K562 (cell line): ENCODE results near the gene ACAD10. TPM values are rescaled to one million over a fixed set of nuclear protein-coding genes. Genes with fewer than 3 reads are reported as not detected.

Experiments used
- ADNP ChIP-seq: fragments of 200-800 bp; sonication (Bioruptor generic); IDR thresholded peaks from 2 replicates; pipeline ENCODE4 v1.6.1; 2016; ENCODE audit warnings: missing genetic modification characterization, missing compliant biosample characterization
- ARHGAP35 ChIP-seq: fragments of 450-650 bp; IDR thresholded peaks from 2 replicates; pipeline ENCODE4 v1.6.1; 2018; ENCODE audit not compliant: partially characterized antibody
- CHCHD3 ChIP-seq: fragments of 250-450 bp; sonication (Bioruptor Pico); IDR thresholded peaks from 2 replicates; pipeline ENCODE4 v2.1.2; 2022; ENCODE audit warnings: mild to moderate bottlenecking
- FOXK2 ChIP-seq, 2 experiments: fragments of 450-650 bp; IDR thresholded peaks in 1 of 2; conservative IDR thresholded peaks in 1 of 2; 2 replicates each; pipeline ENCODE4 v1.6.1; 2016; ENCODE audit warnings: low read depth in 2 of 2, mild to moderate bottlenecking in 1 of 2
- FOXM1 ChIP-seq, 2 experiments: fragments of 450-650 bp in 1 of 2; sonication (generic) in 1 of 2; formaldehyde crosslinking in 1 of 2; IDR thresholded peaks; 2 replicates each; pipeline versions ENCODE4 v1.6.1 to v1.9.0; 2017 to 2022; ENCODE audit warnings: low read depth in 2 of 2, mild to moderate bottlenecking in 2 of 2, missing genetic modification reagents in 1 of 2, moderate library complexity in 1 of 2
- RB1 ChIP-seq: fragments of 450-650 bp; IDR thresholded peaks from 2 replicates; pipeline ENCODE4 v1.6.1; 2017; ENCODE audit warnings: low read depth, mild to moderate bottlenecking
- SMC3 ChIP-seq: conservative IDR thresholded peaks from 2 replicates; pipeline ENCODE4 v1.6.1; 2011; ENCODE audit warnings: low read depth, low read length, improper control_type of control experiment; ENCODE audit not compliant: insufficient read depth
- TCF7L2 ChIP-seq: fragments of 150-350 bp; IDR thresholded peaks from 2 replicates; pipeline ENCODE4 v1.6.1; 2016; ENCODE audit warnings: low read depth, mild to moderate bottlenecking, low read length, moderate library complexity
- YBX1 ChIP-seq: fragments of 450-650 bp; IDR thresholded peaks from 2 replicates; pipeline ENCODE4 v1.7.1; 2016; ENCODE audit warnings: mild to moderate bottlenecking
- ZNF507 ChIP-seq: conservative IDR thresholded peaks from 2 replicates; pipeline ENCODE4 v1.6.1; 2017; ENCODE audit warnings: missing genetic modification characterization, missing compliant biosample characterization
- ZNF76 ChIP-seq: fragments of 250-450 bp; sonication (Bioruptor Pico); IDR thresholded peaks from 2 replicates; pipeline ENCODE4 v1.4.0; 2020; ENCODE audit warnings: mild to moderate bottlenecking, moderate library complexity, borderline replicate concordance
- polyA plus RNA-seq, 8 experiments: library from polyadenylated mRNA; depleted of rRNA in 4 of 8; stranded (reverse) in 5 of 8; unstranded in 3 of 8; fragments of >200 nt; fragmentation: Nextera tagmentation in 2 of 8; fragmentation: Illumina TruSeq in 1 of 8; extraction: Ambion mirVana in 2 of 8; extraction: Trizol in 1 of 8; gene quantifications; 2 replicates each; pipeline versions ENCODE4 v1.2.1 to v1.2.3, GENCODE V29; 2011 to 2014; ENCODE audit warnings: inconsistent platforms in 1 of 8, missing spikeins in 1 of 8
- total RNA-seq, 7 experiments: library from RNA; depleted of rRNA in 6 of 7; stranded (reverse); fragments of >200 nt in 6 of 7; fragmentation: Illumina TruSeq in 2 of 7; extraction: Trizol in 2 of 7; gene quantifications; 2 replicates each; pipeline versions ENCODE4 v1.2.1 to v1.2.3, GENCODE V29; 2011 to 2021; ENCODE audit warnings: low replicate concordance in 1 of 7
- TF ChIP-seq, protein P1 (sequence below): fragments of 450-650 bp; IDR thresholded peaks from 2 replicates; pipeline ENCODE4 v1.6.1; 2018; ENCODE audit warnings: mild to moderate bottlenecking, low read depth; ENCODE audit not compliant: partially characterized antibody
- TF ChIP-seq, protein P2 (sequence below), 3 experiments: IDR thresholded peaks in 2 of 3; conservative IDR thresholded peaks in 1 of 3; 2 replicates each; pipeline ENCODE4 v1.5.1; 2011 to 2012; ENCODE audit warnings: low read length in 3 of 3, mild to moderate bottlenecking in 3 of 3, control low read depth in 2 of 3, improper control_type of control experiment in 1 of 3, inconsistent platforms in 1 of 3, low read depth in 1 of 3, mixed read lengths in 1 of 3, moderate library complexity in 1 of 3; ENCODE audit not compliant: insufficient read depth in 2 of 3
- TF ChIP-seq, protein P3 (sequence below): sonication (generic); formaldehyde crosslinking; IDR thresholded peaks from 2 replicates; pipeline ENCODE4 v1.8.0; 2023; ENCODE audit warnings: mild to moderate bottlenecking, missing genetic modification reagents
- TF ChIP-seq, protein P4 (sequence below), 2 experiments: fragments of 450-650 bp; formaldehyde crosslinking in 1 of 2; IDR thresholded peaks; 2 replicates each; pipeline versions ENCODE4 v1.4.0 to v1.6.1; 2014 to 2020; ENCODE audit warnings: mild to moderate bottlenecking in 2 of 2, borderline replicate concordance in 1 of 2, low read depth in 1 of 2

Gene ACAD10
- total and polyA plus RNA-seq, 9 of the 15 experiments (the other 6 are each of a cell fraction or from before 2014, with no cell fraction given) = 2.3 to 19.2 (median 12.0) TPM

DNA sequence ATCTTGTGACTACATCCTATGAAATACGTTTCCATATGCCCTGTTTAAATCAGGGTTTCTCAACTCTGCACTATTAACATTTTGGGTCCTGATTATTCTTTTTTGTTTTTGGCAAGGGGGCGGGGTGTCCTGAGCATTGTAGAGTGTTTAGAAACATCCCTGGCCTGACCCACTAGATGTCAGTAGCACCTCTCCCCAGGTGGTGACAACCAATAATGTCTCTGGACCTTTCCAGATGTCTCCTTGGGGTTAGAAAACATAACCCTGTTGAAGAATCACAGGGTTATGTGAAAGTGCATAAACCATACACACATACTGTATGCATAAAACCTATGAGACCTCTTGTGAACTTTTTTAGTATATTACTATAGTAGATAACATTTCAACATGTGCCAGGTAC, 1.4 kb downstream of the ACAD10 start (continued):
- TF ChIP-seq ZNF507 (tag) (no peak), CHCHD3 (no peak), ARHGAP35 (no peak), YBX1 (no peak), FOXM1 (IDR thresholded peaks at IDR 0.05; ENCODE audit: low read depth) (no peak), FOXM1 (CRISPR knock-in tag; IDR thresholded peaks at IDR 0.05; ENCODE audit: low read depth) (no peak), ADNP (tag) (no peak), TCF7L2 (no peak), SMC3 (peak; percentile 33; the same call in 1 of the 2 replicates), ZNF76 (no peak), RB1 (peak; percentile 11; the same call in 1 of the 2 replicates), FOXK2 (conservative IDR thresholded peaks at IDR 0.05 in 1 of 2, IDR thresholded peaks at IDR 0.05 in 1 of 2; ENCODE audit: low read depth in 2 of 2) (0 out of 4 replicates have a peak, but pooled peaks of 1 of the 2 experiments have one; percentile 16)
- TF ChIP-seq, protein P1, sequence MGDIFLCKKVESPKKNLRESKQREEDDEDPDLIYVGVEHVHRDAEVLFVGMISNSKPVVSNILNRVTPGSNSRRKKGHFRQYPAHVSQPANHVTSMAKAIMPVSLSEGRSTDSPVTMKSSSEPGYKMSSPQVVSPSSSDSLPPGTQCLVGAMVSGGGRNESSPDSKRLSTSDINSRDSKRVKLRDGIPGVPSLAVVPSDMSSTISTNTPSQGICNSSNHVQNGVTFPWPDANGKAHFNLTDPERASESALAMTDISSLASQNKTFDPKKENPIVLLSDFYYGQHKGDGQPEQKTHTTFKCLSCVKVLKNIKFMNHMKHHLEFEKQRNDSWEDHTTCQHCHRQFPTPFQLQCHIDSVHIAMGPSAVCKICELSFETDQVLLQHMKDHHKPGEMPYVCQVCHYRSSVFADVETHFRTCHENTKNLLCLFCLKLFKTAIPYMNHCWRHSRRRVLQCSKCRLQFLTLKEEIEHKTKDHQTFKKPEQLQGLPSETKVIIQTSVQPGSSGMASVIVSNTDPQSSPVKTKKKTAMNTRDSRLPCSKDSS = no peak
- TF ChIP-seq, protein P2, sequence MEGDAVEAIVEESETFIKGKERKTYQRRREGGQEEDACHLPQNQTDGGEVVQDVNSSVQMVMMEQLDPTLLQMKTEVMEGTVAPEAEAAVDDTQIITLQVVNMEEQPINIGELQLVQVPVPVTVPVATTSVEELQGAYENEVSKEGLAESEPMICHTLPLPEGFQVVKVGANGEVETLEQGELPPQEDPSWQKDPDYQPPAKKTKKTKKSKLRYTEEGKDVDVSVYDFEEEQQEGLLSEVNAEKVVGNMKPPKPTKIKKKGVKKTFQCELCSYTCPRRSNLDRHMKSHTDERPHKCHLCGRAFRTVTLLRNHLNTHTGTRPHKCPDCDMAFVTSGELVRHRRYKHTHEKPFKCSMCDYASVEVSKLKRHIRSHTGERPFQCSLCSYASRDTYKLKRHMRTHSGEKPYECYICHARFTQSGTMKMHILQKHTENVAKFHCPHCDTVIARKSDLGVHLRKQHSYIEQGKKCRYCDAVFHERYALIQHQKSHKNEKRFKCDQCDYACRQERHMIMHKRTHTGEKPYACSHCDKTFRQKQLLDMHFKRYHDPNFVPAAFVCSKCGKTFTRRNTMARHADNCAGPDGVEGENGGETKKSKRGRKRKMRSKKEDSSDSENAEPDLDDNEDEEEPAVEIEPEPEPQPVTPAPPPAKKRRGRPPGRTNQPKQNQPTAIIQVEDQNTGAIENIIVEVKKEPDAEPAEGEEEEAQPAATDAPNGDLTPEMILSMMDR (IDR thresholded peaks at IDR 0.05 in 2 of 3, conservative IDR thresholded peaks at IDR 0.05 in 1 of 3; ENCODE audit: insufficient read depth in 2 of 3, low read depth in 1 of 3, low read length in 3 of 3) = peak; percentile 67 to 76 (median 73)
- TF ChIP-seq, protein P3, sequence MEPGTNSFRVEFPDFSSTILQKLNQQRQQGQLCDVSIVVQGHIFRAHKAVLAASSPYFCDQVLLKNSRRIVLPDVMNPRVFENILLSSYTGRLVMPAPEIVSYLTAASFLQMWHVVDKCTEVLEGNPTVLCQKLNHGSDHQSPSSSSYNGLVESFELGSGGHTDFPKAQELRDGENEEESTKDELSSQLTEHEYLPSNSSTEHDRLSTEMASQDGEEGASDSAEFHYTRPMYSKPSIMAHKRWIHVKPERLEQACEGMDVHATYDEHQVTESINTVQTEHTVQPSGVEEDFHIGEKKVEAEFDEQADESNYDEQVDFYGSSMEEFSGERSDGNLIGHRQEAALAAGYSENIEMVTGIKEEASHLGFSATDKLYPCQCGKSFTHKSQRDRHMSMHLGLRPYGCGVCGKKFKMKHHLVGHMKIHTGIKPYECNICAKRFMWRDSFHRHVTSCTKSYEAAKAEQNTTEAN (CRISPR knock-in tag) = no peak
- TF ChIP-seq, protein P4, sequence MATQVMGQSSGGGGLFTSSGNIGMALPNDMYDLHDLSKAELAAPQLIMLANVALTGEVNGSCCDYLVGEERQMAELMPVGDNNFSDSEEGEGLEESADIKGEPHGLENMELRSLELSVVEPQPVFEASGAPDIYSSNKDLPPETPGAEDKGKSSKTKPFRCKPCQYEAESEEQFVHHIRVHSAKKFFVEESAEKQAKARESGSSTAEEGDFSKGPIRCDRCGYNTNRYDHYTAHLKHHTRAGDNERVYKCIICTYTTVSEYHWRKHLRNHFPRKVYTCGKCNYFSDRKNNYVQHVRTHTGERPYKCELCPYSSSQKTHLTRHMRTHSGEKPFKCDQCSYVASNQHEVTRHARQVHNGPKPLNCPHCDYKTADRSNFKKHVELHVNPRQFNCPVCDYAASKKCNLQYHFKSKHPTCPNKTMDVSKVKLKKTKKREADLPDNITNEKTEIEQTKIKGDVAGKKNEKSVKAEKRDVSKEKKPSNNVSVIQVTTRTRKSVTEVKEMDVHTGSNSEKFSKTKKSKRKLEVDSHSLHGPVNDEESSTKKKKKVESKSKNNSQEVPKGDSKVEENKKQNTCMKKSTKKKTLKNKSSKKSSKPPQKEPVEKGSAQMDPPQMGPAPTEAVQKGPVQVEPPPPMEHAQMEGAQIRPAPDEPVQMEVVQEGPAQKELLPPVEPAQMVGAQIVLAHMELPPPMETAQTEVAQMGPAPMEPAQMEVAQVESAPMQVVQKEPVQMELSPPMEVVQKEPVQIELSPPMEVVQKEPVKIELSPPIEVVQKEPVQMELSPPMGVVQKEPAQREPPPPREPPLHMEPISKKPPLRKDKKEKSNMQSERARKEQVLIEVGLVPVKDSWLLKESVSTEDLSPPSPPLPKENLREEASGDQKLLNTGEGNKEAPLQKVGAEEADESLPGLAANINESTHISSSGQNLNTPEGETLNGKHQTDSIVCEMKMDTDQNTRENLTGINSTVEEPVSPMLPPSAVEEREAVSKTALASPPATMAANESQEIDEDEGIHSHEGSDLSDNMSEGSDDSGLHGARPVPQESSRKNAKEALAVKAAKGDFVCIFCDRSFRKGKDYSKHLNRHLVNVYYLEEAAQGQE (IDR thresholded peaks at IDR 0.05; ENCODE audit: borderline replicate concordance) = peak; percentile 49; the same call in 1 of the 2 replicates
- TF ChIP-seq, protein P4 (CRISPR knock-in tag; IDR thresholded peaks at IDR 0.05; ENCODE audit: low read depth) = no peak
